GM04504 (cell line): ENCODE measurements around the gene GOLIM4.

Experiments
- DNase-seq: peaks from one replicate; pipeline ENCODE4 v3.0.0-alpha.2; 2012; ENCODE audit warnings: low read depth

GOLIM4 gene

DNA sequence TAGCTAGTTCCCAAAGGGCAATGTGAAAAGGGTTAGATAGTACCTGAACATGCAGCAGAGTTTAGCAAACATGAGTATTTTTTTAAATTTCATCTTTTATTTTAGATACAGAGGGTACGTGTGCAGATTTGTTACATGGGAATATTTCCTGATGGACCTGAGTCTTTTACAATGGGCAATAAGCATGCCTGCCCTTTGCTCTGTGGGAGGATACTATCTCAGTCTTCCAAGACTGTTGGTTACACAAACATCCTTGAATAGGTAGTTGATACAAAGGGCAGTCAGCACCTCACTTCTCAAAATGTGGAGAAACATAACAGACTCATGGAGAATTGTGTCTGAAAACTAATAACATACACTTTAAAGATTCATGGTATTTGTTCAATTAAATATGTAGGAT, 103.3 kb downstream of the GOLIM4 start:
- DNase-seq, result no peak

DNA sequence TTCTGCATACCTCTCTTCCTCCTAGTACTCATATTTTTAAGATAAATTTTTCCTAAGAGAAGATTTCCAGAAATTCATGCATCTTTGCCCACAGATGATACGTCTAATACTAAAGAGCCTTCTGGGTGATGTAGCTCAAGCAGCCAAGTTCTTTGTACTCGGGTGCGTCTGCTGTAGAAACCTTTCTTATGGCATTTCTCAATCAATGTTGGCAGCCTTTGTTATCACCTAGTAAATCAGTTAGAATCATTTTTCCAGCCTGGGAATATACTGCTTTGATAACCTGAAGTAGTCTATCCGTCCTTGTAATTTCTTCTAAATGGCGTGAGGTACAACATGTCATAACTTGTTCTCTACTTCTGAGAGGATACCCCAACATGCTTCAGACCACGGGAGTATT, 104.5 kb downstream of the GOLIM4 start:
- no peak for DNase-seq

DNA sequence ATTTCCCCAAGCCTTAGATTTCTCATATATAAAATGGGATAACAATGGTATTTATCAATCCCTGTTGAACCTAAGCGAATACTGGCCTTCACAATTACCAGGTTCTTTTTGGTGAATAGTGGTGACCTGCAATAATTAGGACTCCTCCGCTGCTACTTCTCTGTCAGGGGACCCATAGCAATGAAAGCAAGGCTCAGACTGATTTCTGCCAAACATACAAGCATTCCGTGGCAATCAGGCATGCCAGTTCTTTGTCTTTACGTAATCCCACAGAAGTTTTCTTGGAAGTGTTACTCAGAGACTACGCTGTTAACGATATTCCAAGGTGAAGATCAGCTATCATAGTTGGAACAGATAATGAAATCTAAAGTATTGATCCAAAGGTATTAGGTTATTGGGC, 105.7 kb downstream of the GOLIM4 start:
- no peak for DNase-seq

DNA sequence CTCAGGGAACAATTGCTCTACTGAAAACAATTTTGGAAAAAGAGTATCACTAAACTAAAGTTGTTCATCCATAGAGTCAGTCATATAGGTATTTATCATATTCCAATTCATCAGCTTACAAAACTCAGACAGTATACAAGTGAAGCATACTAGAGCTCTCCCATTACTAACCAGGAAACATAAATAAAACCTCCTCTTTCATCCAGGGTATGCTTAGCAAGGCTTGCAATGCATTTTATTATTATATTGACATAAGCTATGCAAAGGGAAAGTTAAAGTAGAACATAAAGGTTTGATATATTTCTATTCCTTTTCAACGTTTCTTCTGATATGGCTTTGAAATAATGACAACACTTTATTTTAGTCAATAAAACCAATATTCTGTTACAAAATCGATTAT, 106.7 kb downstream of the GOLIM4 start:
- DNase-seq, result no peak

DNA sequence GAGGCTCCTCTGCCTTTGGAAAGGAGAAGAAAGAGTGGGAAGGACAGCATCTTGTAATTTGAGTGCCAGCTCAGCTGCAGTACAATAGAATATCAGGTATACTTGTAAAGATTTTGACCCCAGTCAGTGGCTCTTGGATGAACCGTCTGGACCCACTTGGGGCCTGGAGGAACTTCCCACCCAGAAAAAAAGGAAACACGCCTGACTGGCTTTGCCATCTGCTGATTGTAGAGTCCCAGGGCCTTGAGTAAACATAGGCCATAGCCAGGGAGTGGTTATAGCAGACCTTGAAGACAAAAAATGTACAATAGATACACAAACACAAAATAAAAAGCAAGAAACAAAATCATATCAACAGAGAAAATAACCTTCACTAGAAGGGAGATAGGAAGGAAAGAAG, 112.1 kb downstream of the GOLIM4 start:
- DNase-seq, result no peak

DNA sequence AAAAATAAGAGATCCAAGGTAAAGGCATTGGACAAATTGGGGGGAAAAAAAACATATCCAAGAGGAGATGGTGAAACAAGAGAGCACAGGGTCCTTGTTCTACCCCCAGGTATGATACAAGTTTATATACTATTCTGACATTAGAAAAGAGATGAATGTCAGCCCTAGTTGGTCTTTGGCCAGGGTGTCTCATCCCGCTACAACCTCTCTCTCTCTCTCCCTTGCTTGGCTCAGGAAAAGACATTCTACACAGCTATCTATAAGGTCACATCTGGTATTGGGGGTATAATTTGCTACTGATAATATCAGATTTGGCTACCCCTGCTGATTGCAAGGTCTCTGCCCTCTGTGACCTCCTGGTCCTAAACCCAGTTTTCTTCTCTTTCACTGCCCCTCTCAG, 117.2 kb downstream of the GOLIM4 start:
- DNase-seq, result no peak

DNA sequence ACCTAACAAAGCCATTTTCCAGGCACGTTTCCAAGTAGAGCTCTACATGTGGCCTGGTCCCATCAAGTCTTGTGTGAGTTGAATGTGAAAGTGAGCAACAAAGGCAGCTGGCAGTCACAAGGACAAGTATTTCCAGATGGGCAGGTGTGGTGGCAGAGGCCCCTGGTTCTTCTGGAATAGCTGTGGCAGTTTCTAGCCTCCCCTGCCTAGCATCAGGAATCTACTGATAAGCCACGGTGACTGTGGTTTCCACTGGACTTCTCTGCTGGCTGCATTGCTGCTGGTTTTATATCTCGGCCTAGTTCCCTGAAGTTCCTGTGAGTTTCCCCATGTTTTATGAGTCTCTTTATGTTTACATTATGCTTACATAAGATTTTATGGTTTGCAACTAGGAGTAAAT, 117.7 kb downstream of the GOLIM4 start:
- DNase-seq, result no peak

DNA sequence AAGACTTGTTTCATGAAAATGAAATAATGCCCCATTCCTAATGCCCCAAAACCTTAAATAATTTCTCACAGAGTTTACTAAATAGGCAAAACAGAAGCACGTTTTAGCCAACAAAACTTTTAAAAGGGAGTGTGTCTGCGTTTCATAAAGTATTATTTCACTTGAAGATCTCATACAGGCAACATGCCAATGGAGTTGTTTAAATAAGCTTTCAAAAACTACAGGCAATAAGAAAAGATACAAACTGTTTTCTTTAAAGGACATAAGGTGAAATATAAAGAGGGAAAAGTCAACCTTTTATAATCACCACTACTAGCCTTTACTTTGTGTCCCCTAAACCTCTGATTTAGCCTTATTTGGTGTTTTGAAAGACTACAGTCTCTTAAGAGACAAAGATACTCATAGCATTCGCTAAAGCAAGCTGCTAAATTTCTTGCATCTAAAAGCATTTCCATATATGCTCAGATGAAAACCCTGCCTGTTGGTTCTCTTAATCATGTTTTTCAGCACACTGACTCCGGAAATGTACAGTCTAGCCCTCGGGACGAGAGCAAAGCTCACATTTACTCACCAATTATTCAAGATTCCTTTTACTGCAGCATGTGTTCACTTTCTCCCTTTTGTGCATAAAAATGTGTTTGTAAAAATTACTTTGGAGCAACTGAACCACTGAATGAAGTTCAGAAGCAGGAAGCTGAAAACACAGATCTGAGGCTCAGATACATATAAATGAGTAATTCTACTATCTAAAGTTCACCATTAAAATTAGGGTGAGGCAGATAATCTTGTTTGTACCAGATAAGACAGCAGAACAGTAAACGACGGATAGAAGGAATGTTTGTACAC, 119.0 kb downstream of the GOLIM4 start:
- no peak for DNase-seq

DNA sequence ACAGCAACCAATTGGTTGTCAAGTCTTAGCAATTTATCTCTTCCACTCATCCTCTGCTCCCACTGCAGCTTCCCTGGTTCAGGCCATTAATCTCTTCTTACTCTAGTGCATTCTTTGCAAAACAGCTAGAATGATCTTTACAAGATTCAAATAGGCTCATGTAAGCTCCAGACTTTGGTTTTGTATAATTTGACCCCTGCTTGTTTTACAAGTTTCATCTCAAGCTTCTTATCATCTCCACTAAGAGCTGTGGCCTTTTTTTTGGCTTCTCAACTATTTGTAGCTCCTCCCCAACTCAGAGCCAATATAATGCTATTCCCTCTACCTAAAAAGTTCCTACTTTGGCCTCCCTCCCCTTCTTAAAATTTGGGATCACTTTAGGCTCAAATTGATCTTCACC, 121.8 kb downstream of the GOLIM4 start:
- DNase-seq, result no peak

DNA sequence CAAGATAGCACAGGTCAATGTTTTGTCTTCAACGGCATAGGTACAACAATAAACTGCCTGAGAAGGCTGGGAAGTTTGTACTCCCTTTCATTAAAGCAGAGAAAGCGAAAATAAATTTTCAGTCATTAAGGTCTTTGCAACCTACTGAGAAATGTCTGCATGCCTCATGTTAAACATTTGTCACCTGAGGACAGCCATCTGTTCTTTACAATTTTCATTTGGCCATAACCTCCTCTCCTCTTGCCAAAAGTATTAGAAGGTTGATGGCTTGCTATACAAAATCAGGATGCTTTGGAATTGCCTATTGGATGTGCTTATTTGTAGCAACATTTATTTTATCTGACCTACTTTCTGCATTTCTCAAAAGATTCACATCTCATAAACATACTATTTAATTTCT, 122.7 kb downstream of the GOLIM4 start:
- no peak for DNase-seq

DNA sequence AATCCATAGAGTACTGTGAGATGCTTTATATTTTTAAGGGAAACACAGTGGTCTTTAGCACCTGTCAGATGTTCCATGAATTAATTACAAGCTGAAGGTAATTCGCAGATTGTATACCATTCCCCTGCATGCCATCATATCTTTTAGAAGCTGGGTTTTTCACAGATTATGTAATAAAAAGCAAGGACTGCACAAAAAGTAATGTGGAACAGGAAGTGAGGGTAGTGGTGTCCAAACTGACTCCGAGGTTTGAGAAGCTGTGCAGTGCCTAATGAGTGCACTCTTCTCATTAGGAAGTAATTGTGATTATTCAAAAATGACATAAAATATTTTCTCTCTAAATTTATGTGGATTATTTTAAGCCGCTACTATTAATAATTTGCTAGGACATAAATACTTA, 123.2 kb downstream of the GOLIM4 start:
- no peak for DNase-seq

DNA sequence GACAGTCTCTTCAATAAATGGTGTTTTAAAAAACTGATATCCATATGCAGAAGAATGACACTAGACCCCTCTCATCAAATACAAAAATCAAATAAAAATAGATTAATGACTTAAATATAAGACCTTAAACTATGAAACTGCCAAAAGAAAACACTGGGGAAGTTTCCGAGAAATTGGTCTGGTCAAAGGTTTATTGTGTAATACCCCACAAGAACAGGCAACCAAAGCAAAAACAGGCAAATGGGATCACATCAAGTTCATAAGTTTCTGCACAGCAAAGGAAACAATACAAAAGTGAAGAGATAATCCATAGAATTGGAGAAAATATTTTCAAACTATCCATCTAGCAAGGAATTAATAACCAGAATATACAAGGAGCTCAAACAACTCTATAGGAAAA, 126.2 kb downstream of the GOLIM4 start:
- DNase-seq, result no peak

DNA sequence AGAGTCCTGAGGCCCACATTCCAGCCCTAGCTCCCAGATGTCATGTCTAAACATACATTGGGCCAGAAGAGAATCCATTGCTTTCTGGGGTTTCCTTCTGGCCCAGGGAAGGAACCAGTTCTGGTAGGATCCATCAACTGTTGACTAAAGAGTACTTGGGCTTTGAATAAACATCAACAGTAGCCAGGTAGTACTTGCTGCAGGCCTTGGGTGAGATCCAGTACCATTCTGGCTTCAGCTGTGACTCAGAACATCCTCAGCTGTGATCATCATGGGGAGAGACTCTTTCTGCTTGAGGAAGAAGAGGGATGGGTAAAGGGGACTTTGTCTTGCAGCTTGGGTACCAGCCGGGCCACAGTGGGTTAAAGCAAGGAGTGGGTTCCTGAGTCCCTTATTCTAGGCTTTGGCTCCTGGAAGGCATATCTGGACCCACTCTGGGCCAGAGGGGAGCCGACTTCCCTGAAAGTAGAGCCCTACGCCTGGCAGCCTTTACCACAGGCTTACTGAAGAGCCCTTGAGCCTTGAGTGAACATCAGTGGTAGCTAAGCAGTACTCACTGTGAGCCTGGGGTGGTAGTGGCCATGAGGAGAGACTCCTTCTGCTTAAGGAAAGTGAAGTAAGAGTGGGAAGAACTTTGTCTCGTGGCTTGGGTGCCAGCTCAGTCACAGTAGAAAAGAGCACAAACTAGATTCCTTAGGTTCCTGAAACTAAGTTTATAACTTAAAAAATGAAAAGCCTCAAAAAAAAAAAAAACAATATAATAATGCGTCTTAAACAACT, 128.3 kb downstream of the GOLIM4 start:
- no peak for DNase-seq
